ENCODE data around the gene RAB21. TPM values are rescaled to one million over a fixed set of nuclear protein-coding genes. Genes with fewer than 3 reads are reported as not detected.

RAB21 gene
- total RNA-seq, 1 experiment from 2014 or later, result 86.4 TPM

DNA sequence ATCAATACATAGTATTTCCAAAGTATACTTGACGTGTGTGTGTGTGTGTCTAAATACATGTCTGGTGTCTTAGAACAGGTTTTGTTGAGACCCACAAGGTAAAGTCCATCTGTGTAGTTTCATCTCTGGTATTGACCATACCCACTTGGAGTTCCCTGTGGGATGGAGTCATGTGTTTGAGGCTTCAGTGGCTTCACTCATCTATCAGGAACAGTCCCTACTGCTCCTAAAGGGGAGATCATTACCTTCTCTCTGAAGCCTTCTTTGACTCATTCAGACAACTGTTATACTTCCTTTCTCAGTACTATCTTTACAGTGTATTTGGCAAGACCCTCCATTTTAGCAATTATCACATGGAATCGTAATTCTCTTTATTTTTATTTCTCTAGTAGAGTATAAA is 14.2 kb downstream of the RAB21 start:
- POLR2A ChIA-PET, result interaction anchor here (0.9 kb wide), 1 partner anchor 11 kb away, joined by 3 read pairs; no protein-coding TSS in a partner anchor
- CTCF ChIA-PET, result interaction anchor here (1.3 kb wide), 1 partner anchor 11 kb away, joined by 8 read pairs; no protein-coding TSS in a partner anchor
- Mint-ChIP-seq H3K4me1 (ENCODE audit: insufficient read depth, unreplicated experiment) (peaks cover 19% of the 10 kb centered on the region), H3K27ac (ENCODE audit: low read depth, unreplicated experiment) (no peak overlapping the region), H3K36me3 (ENCODE audit: insufficient read depth, unreplicated experiment) (peaks cover 32% of the 10 kb centered on the region), H3K9me3 (ENCODE audit: unreplicated experiment) (no peaks in the 10 kb centered on the region), H3K4me3 (ENCODE audit: unreplicated experiment) (no peak overlapping the region), H3K27me3 (ENCODE audit: insufficient read depth, unreplicated experiment) (no peaks in the 10 kb centered on the region)
- intact Hi-C loops (cut with micrococcal nuclease), result no loop called here
- no peak for TF ChIP-seq CTCF (IDR thresholded peaks at IDR 0.05; ENCODE audit: unreplicated experiment)
- DNase-seq (ENCODE audit: unreplicated experiment), result no peak
- BruUV-seq (replicated peaks), result no TSS peak

- CTCF ChIA-PET, result interaction anchor here (1.2 to 1.9 kb wide), 2 partner anchors 9 to 23 kb away, joined by 3 to 16 read pairs; no protein-coding TSS in a partner anchor
- no peak overlapping the region for H3K27ac Mint-ChIP-seq (ENCODE audit: low read depth, unreplicated experiment)
Observed at GRCh38 chr12:71771069-71771468, 16.4 kb downstream of the RAB21 start.

DNA sequence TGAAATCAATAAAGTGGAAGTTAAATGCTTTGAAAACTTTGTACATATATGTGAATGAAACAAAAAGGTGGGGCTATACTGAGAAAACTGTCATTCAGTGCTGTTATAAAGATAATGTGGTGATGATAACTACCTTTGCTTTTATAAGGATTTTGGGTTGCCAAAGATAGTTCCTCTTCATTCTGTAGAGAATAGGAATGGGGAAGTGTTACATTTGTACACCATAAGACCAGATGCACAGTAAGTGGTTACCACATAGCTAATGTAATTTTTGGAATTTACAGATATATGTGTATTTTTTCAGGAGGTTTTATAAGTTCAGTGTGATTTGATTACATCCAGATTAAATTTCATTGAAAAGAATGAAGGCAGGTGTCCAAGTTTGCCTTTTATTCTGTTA is 18.1 kb downstream of the RAB21 start:
- no peaks in the 10 kb centered on the region for H3K9me3 Mint-ChIP-seq (ENCODE audit: unreplicated experiment)
- intact Hi-C loops (cut with micrococcal nuclease), result no loop called here
- CTCF ChIA-PET, result interaction anchor here (1.3 kb wide), 1 partner anchor 74 kb away, joined by 10 read pairs; no protein-coding TSS in a partner anchor
- H3K27me3 Mint-ChIP-seq (ENCODE audit: insufficient read depth, unreplicated experiment), result no peaks in the 10 kb centered on the region
- TF ChIP-seq CTCF (IDR thresholded peaks at IDR 0.05; ENCODE audit: unreplicated experiment), result no peak
- H3K27ac Mint-ChIP-seq (ENCODE audit: low read depth, unreplicated experiment), result no peak overlapping the region
- no TSS peak for BruUV-seq (replicated peaks)
- H3K4me3 Mint-ChIP-seq (ENCODE audit: unreplicated experiment), result no peak overlapping the region
- peaks cover 7% of the 10 kb centered on the region for H3K4me1 Mint-ChIP-seq (ENCODE audit: insufficient read depth, unreplicated experiment)
- peaks cover 43% of the 10 kb centered on the region for H3K36me3 Mint-ChIP-seq (ENCODE audit: insufficient read depth, unreplicated experiment)
- POLR2A ChIA-PET, result no interaction called here
- DNase-seq (ENCODE audit: unreplicated experiment), result no peak

More at GRCh38 chr12:71771069-71771468, 16.4 kb downstream of the RAB21 start:
- intact Hi-C loops (cut with micrococcal nuclease), result no loop called here
- Mint-ChIP-seq H3K27me3 (ENCODE audit: insufficient read depth, unreplicated experiment) (no peaks in the 10 kb centered on the region), H3K36me3 (ENCODE audit: insufficient read depth, unreplicated experiment) (peaks cover 40% of the 10 kb centered on the region), H3K4me1 (ENCODE audit: insufficient read depth, unreplicated experiment) (peaks cover 19% of the 10 kb centered on the region), H3K4me3 (ENCODE audit: unreplicated experiment) (no peak overlapping the region), H3K9me3 (ENCODE audit: unreplicated experiment) (no peaks in the 10 kb centered on the region)
- POLR2A ChIA-PET, result no interaction called here
- no peak for DNase-seq (ENCODE audit: unreplicated experiment)
- TSS peak; percentile 4 for BruUV-seq (replicated peaks)
- TF ChIP-seq CTCF (IDR thresholded peaks at IDR 0.05; ENCODE audit: unreplicated experiment), result no peak

- H3K36me3 Mint-ChIP-seq (ENCODE audit: insufficient read depth, unreplicated experiment), result peaks cover 50% of the 10 kb centered on the region
- peaks cover 5% of the 10 kb centered on the region for H3K4me1 Mint-ChIP-seq (ENCODE audit: insufficient read depth, unreplicated experiment)
- CTCF ChIA-PET, result interaction anchor here (0.6 to 4.6 kb wide), 40 partner anchors 8 to 688 kb away, joined by 3 to 75 read pairs (median 4); partner anchors contain the start of genes RAB21 and TBC1D15
- POLR2A ChIA-PET, result interaction anchor here (0.6 to 2.7 kb wide), 11 partner anchors 12 to 118 kb away, joined by 3 to 17 read pairs (median 4); partner anchors contain the start of genes TBC1D15, THAP2 and ZFC3H1
- peak; percentile 62 for TF ChIP-seq CTCF (IDR thresholded peaks at IDR 0.05; ENCODE audit: unreplicated experiment)
- DNase-seq (ENCODE audit: unreplicated experiment), result peak; percentile 59
- no peak overlapping the region for H3K4me3 Mint-ChIP-seq (ENCODE audit: unreplicated experiment)
- no TSS peak for BruUV-seq (replicated peaks)
- no peak overlapping the region for H3K27ac Mint-ChIP-seq (ENCODE audit: low read depth, unreplicated experiment)
- intact Hi-C loops (cut with micrococcal nuclease), result loop anchor here (1.0 kb wide), 2 partner anchors 66 to 120 kb away; no protein-coding TSS in a partner anchor
- no peaks in the 10 kb centered on the region for H3K27me3 Mint-ChIP-seq (ENCODE audit: insufficient read depth, unreplicated experiment)
- no peaks in the 10 kb centered on the region for H3K9me3 Mint-ChIP-seq (ENCODE audit: unreplicated experiment)
Observed at GRCh38 chr12:71780237-71780822, 25.7 kb downstream of the RAB21 start.

All from MCF 10A (cell line).